Vagina (tissue), 2 donors: Measurements from ENCODE around the gene ROCK2.

Experiments used
- POLR2A ChIP-seq, 2 donors: fragments of 450-650 bp; IDR thresholded peaks; one replicate each; pipeline ENCODE4 v1.6.1; 2017; ENCODE audit warnings: antibody characterized with exemption in 2 of 2, mild to moderate bottlenecking in 2 of 2, moderate library complexity in 2 of 2
- POLR2AphosphoS5 ChIP-seq, 2 donors: sonication (generic); formaldehyde crosslinking; IDR thresholded peaks; one replicate each; pipeline ENCODE4 v1.9.0; 2017; ENCODE audit warnings: antibody characterized with exemption in 2 of 2, mild to moderate bottlenecking in 2 of 2, low read depth in 1 of 2; ENCODE audit not compliant: insufficient read depth in 1 of 2
- TF ChIP-seq, protein P1 (sequence below), 3 experiments: fragments of 450-650 bp in 2 of 3; fragments of 200-600 bp in 1 of 3; sonication (generic) in 1 of 3; IDR thresholded peaks; one replicate each; pipeline ENCODE4 v1.5.1; 2017 to 2019; ENCODE audit warnings: antibody characterized with exemption in 3 of 3, mild to moderate bottlenecking in 2 of 3, moderate library complexity in 2 of 3

- TF ChIP-seq, protein P1, sequence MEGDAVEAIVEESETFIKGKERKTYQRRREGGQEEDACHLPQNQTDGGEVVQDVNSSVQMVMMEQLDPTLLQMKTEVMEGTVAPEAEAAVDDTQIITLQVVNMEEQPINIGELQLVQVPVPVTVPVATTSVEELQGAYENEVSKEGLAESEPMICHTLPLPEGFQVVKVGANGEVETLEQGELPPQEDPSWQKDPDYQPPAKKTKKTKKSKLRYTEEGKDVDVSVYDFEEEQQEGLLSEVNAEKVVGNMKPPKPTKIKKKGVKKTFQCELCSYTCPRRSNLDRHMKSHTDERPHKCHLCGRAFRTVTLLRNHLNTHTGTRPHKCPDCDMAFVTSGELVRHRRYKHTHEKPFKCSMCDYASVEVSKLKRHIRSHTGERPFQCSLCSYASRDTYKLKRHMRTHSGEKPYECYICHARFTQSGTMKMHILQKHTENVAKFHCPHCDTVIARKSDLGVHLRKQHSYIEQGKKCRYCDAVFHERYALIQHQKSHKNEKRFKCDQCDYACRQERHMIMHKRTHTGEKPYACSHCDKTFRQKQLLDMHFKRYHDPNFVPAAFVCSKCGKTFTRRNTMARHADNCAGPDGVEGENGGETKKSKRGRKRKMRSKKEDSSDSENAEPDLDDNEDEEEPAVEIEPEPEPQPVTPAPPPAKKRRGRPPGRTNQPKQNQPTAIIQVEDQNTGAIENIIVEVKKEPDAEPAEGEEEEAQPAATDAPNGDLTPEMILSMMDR (IDR thresholded peaks at IDR 0.05), result no peak
- TF ChIP-seq POLR2A (IDR thresholded peaks at IDR 0.05), result no peak
- no peak for TF ChIP-seq POLR2AphosphoS5 (IDR thresholded peaks at IDR 0.05; ENCODE audit: insufficient read depth in 1 of 2, low read depth in 1 of 2)
Measured at GRCh38 chr2:11373096-11373495, 28.7 kb upstream of the ROCK2 start.
